ENCODE results near the gene ARID1B. TPM values are rescaled to one million over a fixed set of nuclear protein-coding genes. Genes with fewer than 3 reads are reported as not detected.
A peak's percentile ranks its signal among the peaks of the same experiment; 100 is the strongest.
"Not testable (repeated sequence)": the region's sequence is repeated elsewhere in the genome, so short reads cannot be mapped to it uniquely, and the experiment has no call there.

ARID1B gene
- total RNA-seq, 1 donor from 2014 or later = 75.8 TPM

GRCh38 chr6:156961282-156961892 is 184.2 kb downstream of the ARID1B start:
- DNase-seq (ENCODE audit: low read depth) = no peak

GRCh38 chr6:156963712-156964700 is 186.8 kb downstream of the ARID1B start:
- peak; percentile 57 for DNase-seq (ENCODE audit: low read depth)

GRCh38 chr6:156967852-156968251 is 190.7 kb downstream of the ARID1B start:
- no peak for DNase-seq (ENCODE audit: low read depth)

- no peak for DNase-seq (ENCODE audit: low read depth)
Observed at GRCh38 chr6:156969233-156969632, 192.1 kb downstream of the ARID1B start.

GRCh38 chr6:156970595-156971112 is 193.5 kb downstream of the ARID1B start:
- no peak for DNase-seq (ENCODE audit: low read depth)

GRCh38 chr6:156971153-156971885 is 194.1 kb downstream of the ARID1B start:
- DNase-seq (ENCODE audit: low read depth) = no peak

- no peak for DNase-seq (ENCODE audit: low read depth)
Observed at GRCh38 chr6:156972145-156972544, 195.0 kb downstream of the ARID1B start.

- DNase-seq (ENCODE audit: low read depth) = no peak
Observed at GRCh38 chr6:156974830-156975261, 197.7 kb downstream of the ARID1B start.

- DNase-seq (ENCODE audit: low read depth) = no peak
Observed at GRCh38 chr6:156975414-156975813, 198.2 kb downstream of the ARID1B start.

GRCh38 chr6:156976216-156977127 is 199.3 kb downstream of the ARID1B start:
- no peak for DNase-seq (ENCODE audit: low read depth)

- peak; percentile 68 for DNase-seq (ENCODE audit: low read depth)
Observed at GRCh38 chr6:156977527-156978291, 200.5 kb downstream of the ARID1B start.

GRCh38 chr6:156978948-156979347 is 201.8 kb downstream of the ARID1B start:
- DNase-seq (ENCODE audit: low read depth) = no peak

GRCh38 chr6:156980515-156980914 is 203.3 kb downstream of the ARID1B start:
- no peak for DNase-seq (ENCODE audit: low read depth)

- DNase-seq (ENCODE audit: low read depth) = no peak
Observed at GRCh38 chr6:156980948-156981347, 203.8 kb downstream of the ARID1B start.

- DNase-seq (ENCODE audit: low read depth) = no peak
Observed at GRCh38 chr6:156982168-156982567, 205.0 kb downstream of the ARID1B start.

GRCh38 chr6:156982864-156983263 is 205.7 kb downstream of the ARID1B start:
- not testable (repeated sequence) for DNase-seq (ENCODE audit: low read depth)

- DNase-seq (ENCODE audit: low read depth) = peak; percentile 48
Observed at GRCh38 chr6:156984178-156984738, 207.1 kb downstream of the ARID1B start.

- DNase-seq (ENCODE audit: low read depth) = no peak
Observed at GRCh38 chr6:156985309-156985708, 208.1 kb downstream of the ARID1B start.

GRCh38 chr6:156988276-156989158 is 211.3 kb downstream of the ARID1B start:
- DNase-seq (ENCODE audit: low read depth) = peak; percentile 49

All from renal cortical epithelial cell (primary cell).